GM12801 (cell line): ENCODE results near the gene PYGB.

Experiments
- CTCF ChIP-seq: IDR thresholded peaks from one replicate; pipeline ENCODE4 v1.5.1; 2011; ENCODE audit warnings: control low read depth; ENCODE audit not compliant: insufficient read length; ENCODE audit errors: extremely low read depth

The PYGB gene

GRCh38 chr20:25246182-25246999, 1.5 kb upstream of the PYGB start:
- no peak for TF ChIP-seq CTCF

- no peak for TF ChIP-seq CTCF
Observed at GRCh38 chr20:25247000-25247517, 826 bp upstream of the PYGB start.

- no peak for TF ChIP-seq CTCF
Observed at GRCh38 chr20:25247518-25247955, 348 bp upstream of the PYGB start.

GRCh38 chr20:25248786-25249172, 894 bp downstream of the PYGB start:
- no peak for TF ChIP-seq CTCF

GRCh38 chr20:25249198-25249931, 1.5 kb downstream of the PYGB start:
- no peak for TF ChIP-seq CTCF

GRCh38 chr20:25250508-25250907, 2.6 kb downstream of the PYGB start:
- no peak for TF ChIP-seq CTCF

GRCh38 chr20:25251019-25251418, 3.1 kb downstream of the PYGB start:
- TF ChIP-seq CTCF = no peak
